Endothelial cell (in vitro differentiated cells): Measurements from ENCODE around the gene ABLIM2. TPM values are rescaled to one million over a fixed set of nuclear protein-coding genes. Genes with fewer than 3 reads are reported as not detected.

Experiments
- DNase-seq: peaks from one replicate; pipeline ENCODE4 v3.0.0; 2021; ENCODE audit warnings: low spot score
- H3K27ac Mint-ChIP-seq: one replicate; pipeline ENCODE4 v1.8.0; 2021; ENCODE audit warnings: mixed read lengths, inconsistent platforms; ENCODE audit not compliant: unreplicated experiment
- H3K27me3 Mint-ChIP-seq: one replicate; pipeline ENCODE4 v1.8.0; 2021; ENCODE audit warnings: mild to moderate bottlenecking, moderate library complexity, mixed read lengths, inconsistent platforms; ENCODE audit not compliant: unreplicated experiment
- H3K36me3 Mint-ChIP-seq: one replicate; pipeline ENCODE4 v1.8.0; 2021; ENCODE audit warnings: mild to moderate bottlenecking, low read depth, mixed read lengths, inconsistent platforms; ENCODE audit not compliant: unreplicated experiment
- H3K4me1 Mint-ChIP-seq: one replicate; pipeline ENCODE4 v1.8.0; 2021; ENCODE audit warnings: mild to moderate bottlenecking, mixed read lengths, inconsistent platforms; ENCODE audit not compliant: unreplicated experiment
- H3K4me3 Mint-ChIP-seq: one replicate; pipeline ENCODE4 v1.8.0; 2021; ENCODE audit warnings: mild to moderate bottlenecking, mixed read lengths, inconsistent platforms; ENCODE audit not compliant: unreplicated experiment
- H3K9me3 Mint-ChIP-seq: one replicate; pipeline ENCODE4 v1.8.0; 2021; ENCODE audit warnings: mixed read lengths, inconsistent platforms; ENCODE audit not compliant: unreplicated experiment
- total RNA-seq: library from RNA; stranded (reverse); fragmentation: NEBNext Ultra II Directional; extraction: Animal tissue kit (Norgen Biotek cat#: 25700); gene quantifications from one replicate; pipeline ENCODE4 v1.2.1, GENCODE V29; 2021; ENCODE audit not compliant: unreplicated experiment
- TF ChIP-seq, protein P1 (sequence below): fragments of 200-600 bp; sonication (generic); IDR thresholded peaks from one replicate; pipeline ENCODE4 v1.5.0; 2021; ENCODE audit warnings: antibody characterized with exemption; ENCODE audit not compliant: unreplicated experiment

The ABLIM2 gene
- total RNA-seq, 1 donor from 2014 or later, result 0.74 TPM

DNA sequence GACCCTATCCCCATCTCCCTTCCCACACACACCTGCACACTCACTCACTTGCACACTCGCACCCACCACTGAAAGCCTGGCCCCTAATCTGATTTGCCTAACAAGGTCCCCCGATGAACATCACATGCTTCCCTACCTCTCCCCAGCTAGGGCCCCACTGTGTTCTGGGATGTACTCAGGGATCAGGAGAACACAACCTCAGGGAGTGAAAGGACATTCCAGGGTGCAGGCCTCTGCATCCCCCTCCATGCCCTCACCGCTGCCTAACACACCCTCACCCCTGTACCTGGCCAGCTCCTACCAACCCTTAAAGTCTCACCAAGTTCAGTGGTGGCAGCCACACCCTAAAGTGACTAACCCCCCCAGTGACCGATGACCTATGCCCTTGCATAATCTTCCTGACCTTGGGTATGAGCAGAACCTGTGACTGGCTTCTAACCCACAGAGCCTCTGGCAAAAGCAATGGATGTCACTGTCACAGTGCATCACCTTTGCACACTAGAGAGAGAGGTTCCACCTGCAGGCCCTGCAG is 216.6 kb downstream of the ABLIM2 start:
- H3K4me3 Mint-ChIP-seq, result no peak overlapping the region
- TF ChIP-seq, protein P1, sequence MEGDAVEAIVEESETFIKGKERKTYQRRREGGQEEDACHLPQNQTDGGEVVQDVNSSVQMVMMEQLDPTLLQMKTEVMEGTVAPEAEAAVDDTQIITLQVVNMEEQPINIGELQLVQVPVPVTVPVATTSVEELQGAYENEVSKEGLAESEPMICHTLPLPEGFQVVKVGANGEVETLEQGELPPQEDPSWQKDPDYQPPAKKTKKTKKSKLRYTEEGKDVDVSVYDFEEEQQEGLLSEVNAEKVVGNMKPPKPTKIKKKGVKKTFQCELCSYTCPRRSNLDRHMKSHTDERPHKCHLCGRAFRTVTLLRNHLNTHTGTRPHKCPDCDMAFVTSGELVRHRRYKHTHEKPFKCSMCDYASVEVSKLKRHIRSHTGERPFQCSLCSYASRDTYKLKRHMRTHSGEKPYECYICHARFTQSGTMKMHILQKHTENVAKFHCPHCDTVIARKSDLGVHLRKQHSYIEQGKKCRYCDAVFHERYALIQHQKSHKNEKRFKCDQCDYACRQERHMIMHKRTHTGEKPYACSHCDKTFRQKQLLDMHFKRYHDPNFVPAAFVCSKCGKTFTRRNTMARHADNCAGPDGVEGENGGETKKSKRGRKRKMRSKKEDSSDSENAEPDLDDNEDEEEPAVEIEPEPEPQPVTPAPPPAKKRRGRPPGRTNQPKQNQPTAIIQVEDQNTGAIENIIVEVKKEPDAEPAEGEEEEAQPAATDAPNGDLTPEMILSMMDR, result no peak
- H3K9me3 Mint-ChIP-seq, result no peaks in the 10 kb centered on the region
- H3K36me3 Mint-ChIP-seq, result peaks cover 4% of the 10 kb centered on the region
- H3K27me3 Mint-ChIP-seq, result peaks cover 12% of the 10 kb centered on the region
- no peak overlapping the region for H3K27ac Mint-ChIP-seq
- peaks cover 8% of the 10 kb centered on the region for H3K4me1 Mint-ChIP-seq
- DNase-seq, result no peak

DNA sequence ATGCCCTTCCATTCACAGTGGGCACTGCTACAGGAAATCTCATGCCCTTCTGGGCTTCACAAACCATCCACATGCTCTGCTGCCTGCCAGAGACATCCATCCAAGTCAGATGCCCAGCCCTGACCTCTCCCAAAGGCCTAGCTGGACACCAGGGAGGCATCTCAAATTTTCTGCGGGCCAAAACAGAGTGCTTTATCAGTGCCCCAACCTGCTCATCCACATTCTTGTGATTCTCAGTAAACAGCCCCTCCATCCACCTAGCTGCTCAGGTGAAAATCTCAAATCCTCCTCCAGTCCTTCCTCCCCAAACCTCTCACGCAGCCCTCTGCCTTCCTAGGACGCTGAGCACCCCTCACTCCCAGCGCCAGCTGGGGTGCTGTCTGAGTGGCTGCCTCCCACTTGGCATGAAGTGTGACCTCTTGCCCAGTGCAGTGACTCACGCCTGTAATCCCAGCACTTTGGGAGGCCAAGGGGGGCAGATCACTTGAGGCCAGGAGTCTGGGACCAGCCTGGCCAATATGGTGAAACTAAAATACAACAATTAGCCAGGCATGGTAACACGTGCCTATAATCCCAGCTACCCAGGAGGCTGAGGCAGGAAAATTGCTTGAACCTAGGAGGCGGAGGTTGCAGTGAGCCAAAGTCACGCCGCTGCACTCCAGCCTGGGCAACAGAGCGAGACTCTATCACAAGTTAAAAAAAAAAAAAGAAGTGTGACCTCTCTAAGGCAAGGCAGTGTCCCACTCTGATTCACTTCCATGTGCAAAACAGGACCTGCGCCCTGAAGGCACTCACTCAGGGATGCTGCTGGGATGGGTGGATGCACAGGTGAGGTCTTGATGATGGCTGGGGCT is 217.3 kb downstream of the ABLIM2 start:
- TF ChIP-seq, protein P1, result no peak
- Mint-ChIP-seq H3K4me3 (peak overlapping the region; percentile 40), H3K36me3 (peaks cover 4% of the 10 kb centered on the region), H3K27me3 (peaks cover 12% of the 10 kb centered on the region), H3K9me3 (no peaks in the 10 kb centered on the region), H3K4me1 (peaks cover 8% of the 10 kb centered on the region), H3K27ac (peak overlapping the region; percentile 8)
- DNase-seq, result no peak

DNA sequence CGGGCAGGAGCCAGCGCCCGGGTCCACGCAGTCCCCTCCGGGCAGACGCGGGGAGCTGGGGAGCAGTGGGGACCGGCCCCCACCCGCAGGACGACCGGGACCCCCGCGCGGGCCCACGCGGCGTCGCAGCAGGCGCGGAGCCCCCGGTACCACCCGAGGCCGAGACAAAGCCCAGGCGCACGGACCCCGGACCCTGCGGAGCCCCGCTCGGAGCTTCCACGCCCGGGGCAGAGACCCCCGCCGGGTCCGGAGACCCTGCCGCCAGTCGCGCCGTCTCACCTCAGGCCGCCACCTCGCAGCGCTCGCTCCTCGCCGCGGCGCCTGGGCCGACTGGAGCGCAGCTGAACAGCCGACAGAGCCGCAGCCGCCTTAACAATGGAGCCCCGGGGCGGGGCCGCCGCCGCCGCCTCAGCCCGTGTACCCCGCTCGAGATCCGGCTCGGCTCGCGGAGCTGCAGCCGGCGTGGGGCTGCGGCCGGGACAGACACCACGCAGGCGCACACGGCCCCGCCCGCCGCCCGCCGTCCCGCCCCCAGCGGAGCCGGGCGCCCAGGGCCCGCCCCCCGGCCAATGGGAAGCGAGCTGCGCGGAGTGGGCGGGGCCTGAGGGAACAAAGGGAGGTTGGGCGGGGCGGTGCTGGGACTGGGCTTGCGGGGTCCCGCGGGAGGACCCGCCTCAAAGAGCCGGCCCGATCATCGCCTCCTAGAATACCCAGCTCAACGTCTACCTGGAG is 219.1 kb downstream of the ABLIM2 start, which contains the start of gene AFAP1:
AFAP1 (minus strand) TSS at position 485 of the 732 bp plus-strand sequence. CDS start 67,783 bp downstream, outside the sequence.
- H3K36me3 Mint-ChIP-seq, result peaks cover 4% of the 10 kb centered on the region
- peak; percentile 94 for DNase-seq
- TF ChIP-seq, protein P1, result peak; percentile 12
- H3K9me3 Mint-ChIP-seq, result no peaks in the 10 kb centered on the region
- H3K4me3 Mint-ChIP-seq, result peak within 1 kb of the TSS; percentile 85
- peak within 1 kb of the TSS; percentile 61 for H3K27ac Mint-ChIP-seq
- peaks cover 8% of the 10 kb centered on the region for H3K4me1 Mint-ChIP-seq
- peaks cover 12% of the 10 kb centered on the region for H3K27me3 Mint-ChIP-seq

DNA sequence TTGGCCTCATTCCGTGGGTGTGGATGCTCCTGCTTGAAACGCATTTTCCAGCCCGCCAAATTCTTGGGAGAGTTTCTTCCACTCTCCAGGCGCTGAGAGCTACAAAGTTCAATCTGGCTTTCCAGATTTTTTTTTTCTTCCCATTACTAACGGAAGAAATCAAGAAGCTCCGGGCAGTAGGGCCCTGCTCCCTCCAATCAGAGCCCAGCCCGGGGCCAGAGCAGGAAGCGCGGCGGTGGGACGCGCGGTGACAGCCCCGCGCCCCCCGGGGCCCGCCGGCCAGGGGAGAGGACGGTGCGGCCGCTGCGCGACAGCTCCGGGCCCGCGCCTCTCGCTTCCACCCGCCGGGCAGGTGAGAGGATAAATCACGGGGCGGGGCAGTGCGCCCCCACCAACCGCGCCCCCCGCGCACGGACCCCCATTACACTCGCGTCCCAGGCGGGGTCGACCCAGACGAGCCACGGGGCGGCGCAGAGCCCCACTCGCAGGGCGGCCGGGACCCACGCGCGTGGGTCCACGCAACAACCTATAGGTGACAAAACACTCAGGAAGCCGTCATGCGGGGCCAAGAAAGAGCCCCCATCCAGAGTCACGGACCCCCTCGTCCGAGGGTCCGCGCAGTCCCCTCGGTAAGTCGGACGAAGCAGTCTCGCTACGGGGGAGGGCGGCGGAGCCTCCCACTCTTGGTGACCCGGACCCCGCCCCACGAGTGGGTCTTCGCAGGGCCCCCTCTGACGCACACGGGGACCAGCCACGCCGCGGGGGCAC is 219.8 kb downstream of the ABLIM2 start:
- H3K4me3 Mint-ChIP-seq, result peak overlapping the region; percentile 94
- peaks cover 8% of the 10 kb centered on the region for H3K4me1 Mint-ChIP-seq
- peak overlapping the region; percentile 42 for H3K27ac Mint-ChIP-seq
- TF ChIP-seq, protein P1, result no peak
- DNase-seq, result peak; percentile 45
- H3K9me3 Mint-ChIP-seq, result no peaks in the 10 kb centered on the region
- peaks cover 12% of the 10 kb centered on the region for H3K27me3 Mint-ChIP-seq
- peaks cover 4% of the 10 kb centered on the region for H3K36me3 Mint-ChIP-seq
